Suprapubic skin (tissue), 4 donors: ENCODE results near the gene BRME1. TPM values are rescaled to one million over a fixed set of nuclear protein-coding genes. Genes with fewer than 3 reads are reported as not detected.

Experiments
- DNase-seq, 2 donors: peaks; one replicate each; pipeline ENCODE4 v3.0.0-alpha.2; 2019; ENCODE audit warnings: low spot score in 2 of 2
- H3K27ac ChIP-seq: fragments of 200-600 bp; sonication (generic); one replicate; pipeline ENCODE4 v1.5.1; 2019
- H3K27me3 ChIP-seq: fragments of 200-600 bp; sonication (generic); one replicate; pipeline ENCODE4 v1.5.1; 2019
- H3K36me3 ChIP-seq: fragments of 200-600 bp; sonication (generic); one replicate; pipeline ENCODE4 v1.5.1; 2019
- H3K4me1 ChIP-seq: fragments of 200-600 bp; sonication (generic); one replicate; pipeline ENCODE4 v1.5.1; 2019
- H3K4me3 ChIP-seq: fragments of 200-600 bp; sonication (generic); one replicate; pipeline ENCODE4 v1.5.1; 2019; ENCODE audit warnings: mild to moderate bottlenecking
- H3K9me3 ChIP-seq: fragments of 200-600 bp; sonication (generic); one replicate; pipeline ENCODE4 v1.5.1; 2019
- EP300 ChIP-seq: sonication (generic); formaldehyde crosslinking; IDR thresholded peaks from one replicate; pipeline ENCODE4 v1.6.1; 2017; ENCODE audit warnings: antibody characterized with exemption
- POLR2A ChIP-seq, 2 donors: fragments of 450-650 bp; IDR thresholded peaks; one replicate each; pipeline ENCODE4 v1.6.1; 2017; ENCODE audit warnings: antibody characterized with exemption in 2 of 2, mild to moderate bottlenecking in 2 of 2, moderate library complexity in 2 of 2
- POLR2AphosphoS5 ChIP-seq, 3 donors: sonication (generic); formaldehyde crosslinking; IDR thresholded peaks; one replicate each; pipeline ENCODE4 v1.6.1; 2017; ENCODE audit warnings: antibody characterized with exemption in 3 of 3
- WGBS: methylation state at CpG from one replicate; pipeline ENCODE4 v1.1.5; 2018; 5-methylcytosine and 5-hydroxymethylcytosine counted together
- total RNA-seq, 4 donors: library from RNA; depleted of rRNA; stranded (reverse); fragments of >200 nt; gene quantifications; one replicate each; pipeline ENCODE4 v1.1.0, GENCODE V29; 2016
- TF ChIP-seq, protein P1 (sequence below), 2 donors: fragments of 200-600 bp in 1 of 2; fragments of 450-650 bp in 1 of 2; sonication (generic) in 1 of 2; IDR thresholded peaks; one replicate each; pipeline ENCODE4 v1.5.1; 2016 to 2019; ENCODE audit warnings: antibody characterized with exemption in 2 of 2, mild to moderate bottlenecking in 1 of 2, moderate library complexity in 1 of 2

The BRME1 gene
- total RNA-seq, 4 donors from 2014 or later, result 7.6 to 23.0 (median 9.9) TPM

DNA sequence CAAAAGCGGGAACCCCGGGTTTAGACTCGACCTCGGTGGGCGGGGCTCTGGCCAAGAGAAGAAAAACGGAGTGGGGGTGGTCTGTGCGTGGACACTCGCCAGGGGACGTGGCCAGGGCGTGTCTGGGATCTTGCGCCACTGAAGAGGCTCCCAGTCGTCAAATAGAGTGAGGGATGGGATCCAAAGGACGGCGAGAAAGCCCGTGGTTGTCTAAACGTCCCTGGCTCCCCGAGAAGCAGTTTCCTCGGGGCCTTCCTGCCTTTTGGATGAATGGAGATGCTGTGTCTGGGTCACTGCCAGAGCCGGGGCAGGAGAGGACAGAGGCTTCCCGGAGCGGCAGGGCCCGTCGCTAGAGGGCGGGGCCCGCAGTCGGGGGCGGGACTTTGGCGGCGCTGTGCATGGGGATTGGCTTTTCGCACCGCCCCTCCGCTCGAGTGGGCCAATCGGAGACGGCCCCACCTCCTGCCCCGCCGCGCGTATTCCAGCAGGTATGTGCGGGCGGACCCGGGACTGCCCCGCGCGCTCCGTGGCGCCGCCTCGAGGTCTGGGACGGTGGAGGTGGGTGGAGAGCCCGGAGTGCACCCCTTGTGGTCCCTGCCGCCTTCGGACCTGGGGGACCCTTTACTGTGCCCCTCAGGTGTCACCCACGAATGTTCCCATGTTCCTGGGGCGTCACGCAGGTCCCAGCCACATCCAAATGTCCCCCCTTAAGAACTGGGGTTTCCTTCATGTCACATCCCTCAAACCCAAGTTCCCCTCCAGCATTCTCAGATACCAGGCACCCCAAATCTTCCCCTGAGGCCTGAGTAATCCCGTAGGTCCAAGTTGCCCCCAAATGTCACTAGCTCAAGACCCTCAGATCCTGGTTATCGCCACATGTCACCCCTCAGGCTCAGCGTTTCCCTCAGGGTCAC lies 72.3 kb downstream of the BRME1 start:
- H3K4me3 ChIP-seq, result peak overlapping the region; percentile 24
- peaks cover 59% of the 10 kb centered on the region for H3K4me1 ChIP-seq
- WGBS, result 11% methylated on average over 36 of the region's 59 CpGs
- peak overlapping the region; percentile 100 for H3K27ac ChIP-seq
- peak; percentile 98 to 99 for DNase-seq
- no peak for TF ChIP-seq POLR2A (IDR thresholded peaks at IDR 0.05)
- TF ChIP-seq EP300, result no peak
- TF ChIP-seq, protein P1, sequence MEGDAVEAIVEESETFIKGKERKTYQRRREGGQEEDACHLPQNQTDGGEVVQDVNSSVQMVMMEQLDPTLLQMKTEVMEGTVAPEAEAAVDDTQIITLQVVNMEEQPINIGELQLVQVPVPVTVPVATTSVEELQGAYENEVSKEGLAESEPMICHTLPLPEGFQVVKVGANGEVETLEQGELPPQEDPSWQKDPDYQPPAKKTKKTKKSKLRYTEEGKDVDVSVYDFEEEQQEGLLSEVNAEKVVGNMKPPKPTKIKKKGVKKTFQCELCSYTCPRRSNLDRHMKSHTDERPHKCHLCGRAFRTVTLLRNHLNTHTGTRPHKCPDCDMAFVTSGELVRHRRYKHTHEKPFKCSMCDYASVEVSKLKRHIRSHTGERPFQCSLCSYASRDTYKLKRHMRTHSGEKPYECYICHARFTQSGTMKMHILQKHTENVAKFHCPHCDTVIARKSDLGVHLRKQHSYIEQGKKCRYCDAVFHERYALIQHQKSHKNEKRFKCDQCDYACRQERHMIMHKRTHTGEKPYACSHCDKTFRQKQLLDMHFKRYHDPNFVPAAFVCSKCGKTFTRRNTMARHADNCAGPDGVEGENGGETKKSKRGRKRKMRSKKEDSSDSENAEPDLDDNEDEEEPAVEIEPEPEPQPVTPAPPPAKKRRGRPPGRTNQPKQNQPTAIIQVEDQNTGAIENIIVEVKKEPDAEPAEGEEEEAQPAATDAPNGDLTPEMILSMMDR (IDR thresholded peaks at IDR 0.05), result peak in 1 of 2 donors; percentile 43
- TF ChIP-seq POLR2AphosphoS5 (IDR thresholded peaks at IDR 0.05), result peak in 1 of 3 donors; percentile 41
- H3K36me3 ChIP-seq, result peaks cover 43% of the 10 kb centered on the region
- H3K27me3 ChIP-seq, result no peaks in the 10 kb centered on the region
- no peaks in the 10 kb centered on the region for H3K9me3 ChIP-seq

Other genes starting within 250 kb of the BRME1 start
- 100 to 1,000 TPM in 1 of 4 donors, 10 to 100 TPM in 3; 51.5 to 122 (median 69.6) TPM for gene MRI1, start 141.6 kb downstream of the BRME1 start, total RNA-seq
- gene C19orf53, start 131.7 kb downstream of the BRME1 start, total RNA-seq, result 100 to 1,000 TPM in 3 of 4 donors, 10 to 100 TPM in 1; 84.2 to 150 (median 124) TPM
- gene ZSWIM4, start 110.7 kb downstream of the BRME1 start, total RNA-seq, result 10 to 100 TPM; 11.4 to 19.5 (median 16.3) TPM
- not detected for gene NANOS3, start 29.0 kb downstream of the BRME1 start, total RNA-seq
- gene CC2D1A, start 84 bp upstream of the BRME1 start, total RNA-seq, result 10 to 100 TPM; 48.0 to 94.9 (median 66.7) TPM
- 10 to 100 TPM in 1 of 4 donors, 1 to 10 TPM in 3; 2.3 to 10.6 (median 5.7) TPM for gene PODNL1, start 32.3 kb upstream of the BRME1 start, total RNA-seq
- 10 to 100 TPM; 38.3 to 52.3 (median 46.2) TPM for gene DCAF15, start 46.4 kb upstream of the BRME1 start, total RNA-seq
- gene RFX1, start 100.2 kb upstream of the BRME1 start, total RNA-seq, result 10 to 100 TPM in 2 of 4 donors, 1 to 10 TPM in 2; 6.8 to 13.2 (median 10.1) TPM
- not detected for gene RLN3, start 122.0 kb upstream of the BRME1 start, total RNA-seq
- gene IL27RA, start 125.6 kb upstream of the BRME1 start, total RNA-seq, result 1 to 10 TPM in 3 of 4 donors, under 1 TPM in 1; 0.76 to 2.5 (median 1.5) TPM
- gene PALM3, start 156.0 kb upstream of the BRME1 start, total RNA-seq, result not detected
- gene MISP3, start 166.7 kb upstream of the BRME1 start, total RNA-seq, result 10 to 100 TPM; 10.5 to 18.5 (median 15.9) TPM
- not detected for gene C19orf67, start 179.7 kb upstream of the BRME1 start, total RNA-seq
- 10 to 100 TPM; 22.4 to 34.9 (median 29.1) TPM for gene SAMD1, start 184.6 kb upstream of the BRME1 start, total RNA-seq
- 10 to 100 TPM; 22.1 to 42.6 (median 31.2) TPM for gene PRKACA, start 211.6 kb upstream of the BRME1 start, total RNA-seq
- gene ASF1B, start 230.5 kb upstream of the BRME1 start, total RNA-seq, result 1 to 10 TPM; 3.4 to 8.8 (median 7.8) TPM